ENCODE measurements around the gene LIMS4. TPM values are rescaled to one million over a fixed set of nuclear protein-coding genes. Genes with fewer than 3 reads are reported as not detected.

Gene LIMS4, protein sequence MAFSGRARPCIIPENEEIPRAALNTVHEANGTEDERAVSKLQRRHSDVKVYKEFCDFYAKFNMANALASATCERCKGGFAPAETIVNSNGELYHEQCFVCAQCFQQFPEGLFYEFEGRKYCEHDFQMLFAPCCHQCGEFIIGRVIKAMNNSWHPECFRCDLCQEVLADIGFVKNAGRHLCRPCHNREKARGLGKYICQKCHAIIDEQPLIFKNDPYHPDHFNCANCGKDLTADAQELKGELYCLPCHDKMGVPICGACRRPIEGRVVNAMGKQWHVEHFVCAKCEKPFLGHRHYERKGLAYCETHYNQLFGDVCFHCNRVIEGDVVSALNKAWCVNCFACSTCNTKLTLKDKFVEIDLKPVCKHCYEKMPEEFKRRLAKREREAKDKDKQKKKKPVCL
- total RNA-seq: 19.5 and 20.7 TPM in 2 replicates

DNA sequence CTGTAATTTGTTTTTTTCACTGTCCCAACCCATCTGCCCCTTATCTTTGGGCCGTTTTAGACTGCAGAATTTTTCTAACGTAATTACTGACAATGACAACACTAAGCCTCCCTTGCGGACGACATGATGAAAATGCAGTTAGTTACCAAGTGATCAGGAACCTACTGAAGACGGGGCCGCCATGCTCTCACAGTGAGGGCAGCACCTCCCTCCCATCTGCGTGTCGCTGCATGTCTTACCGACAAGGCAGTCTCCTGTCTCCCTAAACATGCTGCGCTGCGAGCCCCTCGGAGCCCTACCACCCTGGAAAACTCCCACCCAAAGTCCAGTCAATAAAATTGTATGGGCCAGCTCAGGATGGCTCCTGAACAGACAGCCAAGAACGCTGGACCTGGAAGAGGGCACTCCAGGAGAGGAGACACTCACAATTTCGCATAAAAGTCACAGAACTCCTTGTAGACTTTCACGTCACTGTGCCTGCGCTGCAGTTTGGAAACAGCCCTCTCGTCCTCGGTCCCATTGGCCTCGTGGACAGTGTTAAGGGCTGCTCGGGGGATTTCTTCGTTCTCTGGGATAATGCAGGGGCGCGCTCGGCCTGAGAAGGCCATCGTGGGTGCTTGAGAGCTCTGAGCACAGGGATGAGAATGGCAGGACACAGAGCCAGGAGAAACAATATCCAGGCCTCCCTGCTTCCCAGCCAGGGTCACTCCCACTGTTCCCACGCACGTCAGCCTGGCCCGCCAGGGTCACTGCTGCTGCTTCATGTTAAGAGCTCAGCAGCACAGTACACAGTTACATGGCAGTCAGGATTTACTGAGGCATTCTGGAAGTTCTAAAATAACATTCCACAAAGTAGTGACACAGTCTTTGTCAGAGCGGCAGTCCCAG lies at the start of gene LIMS4:
Gene LIMS4 (minus strand): TSS at position 646 of the 888 bp plus-strand sequence. CDS start 38 bp downstream, at position 608.

Other genes starting within 250 kb of the LIMS4 start
- 35.4 and 44.7 TPM in 2 replicates for gene RGPD6, start 104.4 kb upstream of the LIMS4 start, total RNA-seq
- 12.2 and 30.2 TPM in 2 replicates for gene BUB1, start 205.2 kb upstream of the LIMS4 start, total RNA-seq

Data from endothelial cell of coronary artery (primary cell).